Neuron (in vitro differentiated cells): ENCODE measurements around the gene TENM3.

Experiments used
- H2AFZ ChIP-seq: one replicate; pipeline ENCODE4 v1.6.1; 2013; ENCODE audit warnings: low read depth, mild to moderate bottlenecking, inconsistent platforms, low read length, moderate library complexity
- H3K27me3 ChIP-seq: one replicate; pipeline ENCODE4 v1.6.1; 2013; ENCODE audit warnings: low read length; ENCODE audit not compliant: insufficient read depth
- H3K36me3 ChIP-seq: one replicate; pipeline ENCODE4 v1.6.1; 2013; ENCODE audit warnings: low read length; ENCODE audit not compliant: insufficient read depth
- H3K4me1 ChIP-seq: one replicate; pipeline ENCODE4 v1.6.1; 2013; ENCODE audit warnings: low read length; ENCODE audit not compliant: insufficient read depth
- H3K4me3 ChIP-seq: 2 replicates; pipeline ENCODE4 v1.5.1; 2013; ENCODE audit warnings: mild to moderate bottlenecking, low read length, moderate library complexity
- H3K9me3 ChIP-seq: one replicate; pipeline ENCODE4 v1.6.1; 2013; ENCODE audit warnings: low read length

TENM3 gene

GRCh38 chr4:182802621-182803020 lies 559.4 kb downstream of the TENM3 start:
- Histone ChIP-seq H3K36me3 (peaks cover 37% of the 10 kb centered on the region), H3K9me3 (peaks cover 34% of the 10 kb centered on the region), H3K4me3 (no peak overlapping the region), H3K4me1 (peaks cover 4% of the 10 kb centered on the region), H2AFZ (no peak overlapping the region), H3K27me3 (no peaks in the 10 kb centered on the region)

DNA sequence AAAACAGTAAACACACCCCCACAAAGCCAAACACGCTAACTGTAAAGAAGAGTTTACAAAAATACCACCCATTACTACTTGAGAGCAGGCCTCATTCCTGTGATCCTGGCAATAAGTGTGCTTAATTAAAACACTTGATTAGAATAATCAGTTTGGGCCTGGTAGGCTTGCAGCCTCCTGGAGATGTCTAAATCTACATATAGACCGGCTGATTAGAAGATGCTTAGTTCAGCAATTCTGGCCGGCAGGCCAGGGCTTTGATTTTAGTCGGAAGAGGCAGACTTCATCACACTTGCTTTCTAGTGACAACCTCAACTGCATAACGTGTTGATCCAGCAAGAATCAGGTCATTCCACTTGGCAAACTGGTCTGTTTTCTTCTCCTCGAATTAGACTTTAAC lies 560.0 kb downstream of the TENM3 start:
- Histone ChIP-seq H3K4me1 (peaks cover 4% of the 10 kb centered on the region), H3K4me3 (no peak overlapping the region), H3K36me3 (peaks cover 31% of the 10 kb centered on the region), H2AFZ (no peak overlapping the region), H3K27me3 (no peaks in the 10 kb centered on the region), H3K9me3 (peaks cover 31% of the 10 kb centered on the region)

GRCh38 chr4:182804131-182804530 lies 560.9 kb downstream of the TENM3 start:
- Histone ChIP-seq H3K4me1 (peaks cover 4% of the 10 kb centered on the region), H3K9me3 (peaks cover 28% of the 10 kb centered on the region), H3K27me3 (no peaks in the 10 kb centered on the region), H3K4me3 (no peak overlapping the region), H3K36me3 (peaks cover 22% of the 10 kb centered on the region), H2AFZ (no peak overlapping the region)

DNA sequence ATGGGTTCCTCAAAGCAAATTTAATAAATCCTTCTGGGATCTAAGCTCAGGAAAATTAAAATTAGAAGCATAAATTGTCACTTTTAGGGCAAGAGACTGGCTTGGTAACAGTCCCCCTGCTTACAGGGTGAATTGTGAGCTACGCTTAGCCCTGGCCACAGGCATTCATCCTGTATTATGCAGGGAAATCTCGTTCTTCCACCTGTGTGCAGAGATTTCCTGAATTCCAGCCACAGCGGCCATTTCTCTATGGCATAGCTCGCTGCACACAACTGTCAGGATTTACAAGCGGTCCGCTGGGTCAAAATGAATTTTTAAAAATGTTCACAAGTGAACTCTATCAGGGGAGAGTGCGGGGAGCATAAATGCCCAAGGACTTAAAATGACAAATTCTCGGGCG lies 562.1 kb downstream of the TENM3 start:
- peaks cover 4% of the 10 kb centered on the region for H3K4me1 ChIP-seq
- peaks cover 17% of the 10 kb centered on the region for H3K9me3 ChIP-seq
- no peaks in the 10 kb centered on the region for H3K27me3 ChIP-seq
- peaks cover 11% of the 10 kb centered on the region for H3K36me3 ChIP-seq
- no peak overlapping the region for H2AFZ ChIP-seq
- H3K4me3 ChIP-seq = no peak overlapping the region

- peaks cover 13% of the 10 kb centered on the region for H3K9me3 ChIP-seq
- H3K36me3 ChIP-seq = peaks cover 7% of the 10 kb centered on the region
- H3K4me1 ChIP-seq = peaks cover 4% of the 10 kb centered on the region
- H3K27me3 ChIP-seq = no peaks in the 10 kb centered on the region
- no peak overlapping the region for H3K4me3 ChIP-seq
- H2AFZ ChIP-seq = no peak overlapping the region
Measured at GRCh38 chr4:182805750-182806149, 562.5 kb downstream of the TENM3 start.

DNA sequence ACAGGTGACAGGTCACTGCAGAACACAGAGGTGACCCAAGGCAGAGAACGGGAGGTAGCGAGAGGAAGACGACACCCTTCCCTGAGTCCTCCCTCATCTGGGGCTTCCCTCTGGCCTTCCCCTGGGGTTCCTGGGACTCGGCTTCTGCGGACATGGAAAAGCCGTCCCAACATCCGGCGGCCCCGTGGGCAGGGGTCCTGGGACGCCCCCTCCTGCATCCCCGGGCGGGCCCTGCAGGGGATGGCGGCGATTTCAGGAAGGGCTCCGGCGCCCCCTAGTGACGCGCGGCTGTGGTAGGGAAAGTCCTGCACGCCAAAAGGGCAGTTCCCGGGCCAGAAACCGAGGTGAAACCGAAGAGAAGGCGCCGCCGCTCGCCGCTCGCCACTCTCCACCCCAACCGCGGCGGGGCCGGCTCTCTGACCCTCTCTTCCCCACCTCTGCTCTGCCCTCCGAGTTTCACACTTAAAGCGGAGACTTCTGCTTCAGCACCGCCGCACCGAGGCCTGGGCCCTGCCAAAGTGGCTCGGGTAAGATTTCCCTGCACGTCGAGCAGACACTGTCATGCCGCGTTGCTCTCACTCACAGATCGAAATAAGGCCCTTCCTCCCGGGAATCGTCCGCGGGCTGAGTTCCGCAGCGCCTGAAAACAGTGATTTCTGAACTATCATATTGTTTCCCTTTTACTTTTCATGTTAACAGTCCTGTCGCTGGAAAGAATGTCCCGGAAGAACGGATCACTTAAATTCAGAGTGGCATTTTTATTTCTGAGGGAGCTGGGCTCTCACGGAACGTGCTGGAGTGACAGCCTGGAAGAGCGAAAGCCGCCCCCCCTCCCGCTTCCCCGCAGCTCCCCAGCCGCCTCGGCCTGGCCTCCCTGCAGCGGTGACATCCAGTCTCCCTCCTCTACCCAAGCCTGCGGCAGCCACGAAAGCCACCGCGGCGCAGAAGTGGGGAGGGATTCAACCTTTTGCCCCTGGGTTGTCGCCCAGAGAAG lies 563.4 kb downstream of the TENM3 start:
- peaks cover 10% of the 10 kb centered on the region for H3K9me3 ChIP-seq
- H3K36me3 ChIP-seq = peaks cover under 1% of the 10 kb centered on the region
- peak overlapping the region; percentile 31 for H3K4me3 ChIP-seq
- no peak overlapping the region for H2AFZ ChIP-seq
- no peaks in the 10 kb centered on the region for H3K27me3 ChIP-seq
- peaks cover 4% of the 10 kb centered on the region for H3K4me1 ChIP-seq

- no peak overlapping the region for H3K4me3 ChIP-seq
Measured at GRCh38 chr4:182807346-182807745, 564.1 kb downstream of the TENM3 start.

GRCh38 chr4:182807767-182808548 lies 564.8 kb downstream of the TENM3 start:
- Histone ChIP-seq H2AFZ (no peak overlapping the region), H3K36me3 (no peaks in the 10 kb centered on the region), H3K4me1 (no peaks in the 10 kb centered on the region), H3K4me3 (no peak overlapping the region), H3K27me3 (no peaks in the 10 kb centered on the region), H3K9me3 (peaks cover 9% of the 10 kb centered on the region)

More at GRCh38 chr4:182807346-182807745, 564.1 kb downstream of the TENM3 start:
- Histone ChIP-seq H3K36me3 (no peaks in the 10 kb centered on the region), H3K9me3 (peaks cover 9% of the 10 kb centered on the region), H2AFZ (no peak overlapping the region), H3K4me1 (peaks cover 4% of the 10 kb centered on the region), H3K27me3 (no peaks in the 10 kb centered on the region)

- H3K9me3 ChIP-seq = peaks cover 14% of the 10 kb centered on the region
- H3K4me1 ChIP-seq = no peaks in the 10 kb centered on the region
- H3K27me3 ChIP-seq = no peaks in the 10 kb centered on the region
- H3K4me3 ChIP-seq = no peak overlapping the region
- H2AFZ ChIP-seq = no peak overlapping the region
- H3K36me3 ChIP-seq = no peaks in the 10 kb centered on the region
Measured at GRCh38 chr4:182808673-182809416, 565.6 kb downstream of the TENM3 start.

DNA sequence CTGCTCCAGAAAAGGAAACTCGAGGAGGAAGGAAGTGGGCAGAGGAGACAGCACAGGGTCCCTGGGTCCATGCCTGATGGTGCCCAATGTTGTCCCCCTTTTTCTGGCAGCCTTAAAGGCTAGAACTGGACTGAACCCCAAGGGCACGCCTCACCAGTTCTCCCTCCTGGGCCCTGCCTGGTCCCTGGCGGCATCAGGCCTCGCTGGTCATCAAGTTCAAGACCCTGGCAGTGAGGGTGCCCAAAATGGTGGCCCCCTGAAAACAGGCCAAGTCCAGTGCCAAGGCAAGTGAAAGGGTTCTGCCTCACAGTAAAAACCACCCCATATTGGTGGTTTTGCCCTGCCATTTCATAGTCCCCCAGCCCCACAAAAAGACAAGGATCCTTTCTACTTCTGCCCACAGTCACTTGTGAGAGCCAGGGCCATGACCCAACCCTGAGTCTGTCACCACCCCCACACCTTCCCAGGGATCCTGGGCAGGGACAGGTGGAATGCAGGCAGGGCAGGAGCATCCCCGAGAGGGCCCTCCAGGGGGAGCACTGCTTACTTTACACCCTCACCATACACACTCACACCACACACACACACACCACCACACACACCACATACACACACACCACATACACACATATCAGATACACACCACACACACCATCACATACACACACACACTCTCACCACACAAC lies 566.4 kb downstream of the TENM3 start:
- Histone ChIP-seq H2AFZ (no peak overlapping the region), H3K9me3 (peaks cover 14% of the 10 kb centered on the region), H3K4me1 (no peaks in the 10 kb centered on the region), H3K36me3 (no peaks in the 10 kb centered on the region), H3K4me3 (no peak overlapping the region), H3K27me3 (no peaks in the 10 kb centered on the region)

DNA sequence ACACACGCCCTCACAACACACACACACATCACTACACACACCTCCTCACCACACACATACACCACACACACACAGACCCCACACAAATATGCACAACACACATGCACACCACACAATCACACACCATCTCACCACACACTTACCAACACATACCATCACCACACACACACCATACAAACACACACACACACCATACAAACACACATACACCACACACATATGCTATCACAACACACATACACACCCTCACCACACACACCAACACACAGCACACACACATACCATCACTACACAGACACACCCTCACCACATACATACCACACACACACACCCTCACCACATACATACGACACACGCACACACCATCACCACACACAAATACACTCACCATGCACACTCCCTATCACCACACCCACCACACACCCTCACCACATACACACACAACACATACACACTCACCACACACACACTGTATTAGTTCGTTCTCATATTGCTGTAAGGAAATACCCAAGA lies 567.0 kb downstream of the TENM3 start:
- Histone ChIP-seq H3K36me3 (no peaks in the 10 kb centered on the region), H3K27me3 (no peaks in the 10 kb centered on the region), H3K4me3 (no peak overlapping the region), H3K4me1 (no peaks in the 10 kb centered on the region), H3K9me3 (peaks cover 14% of the 10 kb centered on the region), H2AFZ (no peak overlapping the region)

DNA sequence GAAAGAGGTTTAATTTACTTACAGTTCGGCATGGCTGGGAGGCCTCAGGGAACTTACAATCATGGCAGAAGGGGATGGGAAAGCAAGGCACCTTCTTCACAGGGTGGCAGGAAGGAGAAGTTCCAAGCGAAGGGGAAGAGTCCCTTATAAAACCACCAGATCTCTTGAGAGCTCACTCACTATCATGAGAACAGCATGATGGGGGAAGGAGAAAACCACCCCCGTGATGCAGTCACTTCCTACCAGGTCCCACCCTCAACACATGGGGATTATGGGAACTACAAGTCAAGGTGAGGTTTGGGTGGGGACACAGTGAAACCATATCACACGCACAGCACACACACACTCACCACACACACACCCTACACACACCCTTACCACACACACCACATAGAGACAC lies 569.7 kb downstream of the TENM3 start:
- Histone ChIP-seq H3K4me1 (no peaks in the 10 kb centered on the region), H3K9me3 (peaks cover 14% of the 10 kb centered on the region), H3K4me3 (no peak overlapping the region), H3K27me3 (no peaks in the 10 kb centered on the region), H3K36me3 (no peaks in the 10 kb centered on the region), H2AFZ (no peak overlapping the region)
